A673 (cell line): ENCODE results near the gene TTC38. TPM values are rescaled to one million over a fixed set of nuclear protein-coding genes. Genes with fewer than 3 reads are reported as not detected.
"Not testable (repeated sequence)": the region's sequence is repeated elsewhere in the genome, so short reads cannot be mapped to it uniquely, and the experiment has no call there.

Experiments
- BruUV-seq: library from RNA; stranded (reverse); fragments of 400-500 nt; replicated peaks from 2 replicates; lab custom pipeline; 2021; lab: Mats Ljungman, UMichigan
- CTCF ChIA-PET: fragments of 300-600 bp; sonication (Branson Sonifier 250); formaldehyde crosslinking; loops from one replicate; lab custom pipeline; 2022; ENCODE audit warnings: antibody characterized with exemption; lab: Charles Lee
- POLR2A ChIA-PET: fragments of 300-600 bp; sonication (Branson Sonifier 250); formaldehyde crosslinking; loops from one replicate; lab custom pipeline; 2022; ENCODE audit warnings: antibody characterized with exemption; ENCODE audit not compliant: low non-redundant PET; lab: Charles Lee
- DNase-seq: peaks from one replicate; pipeline ENCODE4 v3.0.0-alpha.2; 2015; ENCODE audit warnings: low spot score
- H3K27ac ChIP-seq: fragments of 200-600 bp; sonication (generic); 2 replicates; pipeline ENCODE4 v1.5.1; 2016; ENCODE audit warnings: mixed run types, low read depth, mild to moderate bottlenecking, mixed read lengths, antibody characterized with exemption, low read length; ENCODE audit not compliant: poor library complexity, severe bottlenecking
- H3K27me3 ChIP-seq: fragments of 200-600 bp; sonication (generic); replicated peaks from 2 replicates; pipeline ENCODE4 v1.6.1; 2017; ENCODE audit warnings: mixed run types, low read depth, mild to moderate bottlenecking, mixed read lengths, antibody characterized with exemption, low read length; ENCODE audit not compliant: insufficient read depth, poor library complexity
- H3K36me3 ChIP-seq: fragments of 200-600 bp; sonication (generic); 2 replicates; pipeline ENCODE4 v1.6.1; 2016; ENCODE audit warnings: mixed run types, mild to moderate bottlenecking, mixed read lengths, antibody characterized with exemption, low read length; ENCODE audit not compliant: insufficient read depth, poor library complexity, severe bottlenecking
- H3K4me1 ChIP-seq: fragments of 200-600 bp; sonication (generic); 2 replicates; pipeline ENCODE4 v1.6.1; 2017; ENCODE audit warnings: mixed run types, mild to moderate bottlenecking, mixed read lengths, antibody characterized with exemption, low read length; ENCODE audit not compliant: insufficient read depth, poor library complexity, severe bottlenecking
- H3K4me3 ChIP-seq: fragments of 200-600 bp; sonication (generic); 2 replicates; pipeline ENCODE4 v1.5.1; 2016; ENCODE audit warnings: low read depth, mixed run types, mild to moderate bottlenecking, mixed read lengths, low read length; ENCODE audit not compliant: poor library complexity, severe bottlenecking
- H3K9me3 ChIP-seq: fragments of 200-600 bp; sonication (generic); 2 replicates; pipeline ENCODE4 v1.6.1; 2016; ENCODE audit warnings: mixed run types, low read depth, mild to moderate bottlenecking, mixed read lengths, antibody characterized with exemption, low read length; ENCODE audit not compliant: poor library complexity, severe bottlenecking
- EZH2 ChIP-seq: fragments of 200-600 bp; sonication (generic); IDR thresholded peaks from 2 replicates; pipeline ENCODE4 v1.6.1; 2017; ENCODE audit warnings: borderline replicate concordance, low read depth, mild to moderate bottlenecking, mixed read lengths, antibody characterized with exemption, low read length; ENCODE audit not compliant: poor library complexity, severe bottlenecking
- intact Hi-C: fragments of 100-400 bp; cut with micrococcal nuclease; formaldehyde crosslinking; loops from one replicate; pipeline ENCODE4 v1.10.0; 2022; ENCODE audit not compliant: unreplicated experiment
- total RNA-seq: library from RNA; stranded (reverse); gene quantifications from 2 replicates; pipeline ENCODE4 v1.2.3, GENCODE V29; 2021
- TF ChIP-seq, protein P1 (sequence below): fragments of 300-800, 200-600 bp; sonication (generic); conservative IDR thresholded peaks from 2 replicates; pipeline ENCODE4 v1.5.1; 2017; ENCODE audit warnings: low read depth, mild to moderate bottlenecking, antibody characterized with exemption, low read length, moderate library complexity, mixed read lengths

Gene TTC38
- total RNA-seq, 1 experiment from 2014 or later, result 11.4 TPM

DNA sequence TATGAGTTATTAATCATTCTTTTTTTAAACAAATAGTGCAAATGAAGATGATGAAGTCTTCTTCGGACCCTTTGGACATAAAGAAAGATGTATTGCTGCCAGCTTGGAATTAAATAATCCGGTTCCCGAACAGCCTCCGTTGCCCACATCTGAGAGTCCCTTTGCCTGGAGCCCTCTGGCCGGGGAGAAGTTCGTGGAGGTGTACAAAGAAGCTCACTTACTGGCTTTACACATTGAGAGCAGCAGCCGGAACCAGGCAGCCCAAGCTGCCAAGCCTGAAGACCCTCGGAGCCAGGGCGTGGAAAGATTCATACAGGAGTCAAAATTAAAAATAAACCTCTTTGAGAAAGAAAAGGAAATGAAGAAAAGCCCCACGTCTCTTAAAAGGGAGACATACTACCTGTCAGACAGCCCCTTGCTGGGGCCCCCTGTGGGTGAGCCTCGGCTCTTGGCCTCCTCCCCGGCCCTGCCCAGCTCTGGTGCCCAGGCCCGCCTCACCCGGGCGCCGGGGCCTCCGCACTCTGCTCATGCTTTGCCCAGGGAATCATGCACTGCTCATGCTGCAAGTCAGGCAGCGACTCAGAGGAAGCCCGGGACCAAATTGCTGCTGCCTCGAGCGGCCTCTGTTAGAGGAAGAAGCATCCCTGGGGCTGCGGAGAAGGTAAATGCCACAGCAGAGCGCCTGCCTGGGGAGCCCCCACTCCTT, 40.6 kb downstream of the TTC38 start:
- peaks cover 74% of the 10 kb centered on the region for H3K36me3 ChIP-seq
- no peaks in the 10 kb centered on the region for H3K9me3 ChIP-seq
- TF ChIP-seq, protein P1, sequence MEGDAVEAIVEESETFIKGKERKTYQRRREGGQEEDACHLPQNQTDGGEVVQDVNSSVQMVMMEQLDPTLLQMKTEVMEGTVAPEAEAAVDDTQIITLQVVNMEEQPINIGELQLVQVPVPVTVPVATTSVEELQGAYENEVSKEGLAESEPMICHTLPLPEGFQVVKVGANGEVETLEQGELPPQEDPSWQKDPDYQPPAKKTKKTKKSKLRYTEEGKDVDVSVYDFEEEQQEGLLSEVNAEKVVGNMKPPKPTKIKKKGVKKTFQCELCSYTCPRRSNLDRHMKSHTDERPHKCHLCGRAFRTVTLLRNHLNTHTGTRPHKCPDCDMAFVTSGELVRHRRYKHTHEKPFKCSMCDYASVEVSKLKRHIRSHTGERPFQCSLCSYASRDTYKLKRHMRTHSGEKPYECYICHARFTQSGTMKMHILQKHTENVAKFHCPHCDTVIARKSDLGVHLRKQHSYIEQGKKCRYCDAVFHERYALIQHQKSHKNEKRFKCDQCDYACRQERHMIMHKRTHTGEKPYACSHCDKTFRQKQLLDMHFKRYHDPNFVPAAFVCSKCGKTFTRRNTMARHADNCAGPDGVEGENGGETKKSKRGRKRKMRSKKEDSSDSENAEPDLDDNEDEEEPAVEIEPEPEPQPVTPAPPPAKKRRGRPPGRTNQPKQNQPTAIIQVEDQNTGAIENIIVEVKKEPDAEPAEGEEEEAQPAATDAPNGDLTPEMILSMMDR, result no peak
- no peak for TF ChIP-seq EZH2
- POLR2A ChIA-PET, result no interaction called here
- H3K4me1 ChIP-seq, result no peaks in the 10 kb centered on the region
- TSS peak; percentile 39 for BruUV-seq
- DNase-seq, result no peak
- H3K27ac ChIP-seq, result no peak overlapping the region
- CTCF ChIA-PET, result no interaction called here
- no peak overlapping the region for H3K4me3 ChIP-seq
- intact Hi-C loops, result no loop called here
- no peaks in the 10 kb centered on the region for H3K27me3 ChIP-seq

DNA sequence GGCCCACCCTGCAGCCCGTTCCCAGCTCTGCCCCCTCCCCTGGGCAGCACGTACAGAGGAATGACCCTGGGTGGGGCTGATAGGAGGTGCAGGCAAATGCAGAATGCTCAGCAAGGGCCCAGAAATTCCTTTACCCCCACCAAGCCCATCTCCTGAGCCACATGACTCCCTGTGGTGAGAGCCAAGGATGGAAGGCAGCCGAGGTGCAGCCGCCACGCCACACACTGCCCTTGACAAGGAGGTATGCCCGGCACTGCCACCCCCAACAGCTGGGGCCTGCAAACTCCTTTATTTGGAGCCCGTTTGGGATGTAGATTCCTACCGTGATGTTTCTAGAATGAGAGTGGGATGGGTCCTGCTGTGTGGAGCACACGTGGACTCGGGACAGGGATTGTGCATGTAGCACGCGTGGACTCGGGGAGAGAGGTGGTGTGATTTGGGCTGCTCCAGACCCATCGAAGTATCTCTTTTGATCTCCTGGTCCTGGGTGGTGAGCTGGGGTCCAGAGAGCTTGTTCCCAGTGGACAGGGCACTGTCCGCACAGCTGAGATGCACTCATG, 41.8 kb downstream of the TTC38 start:
- H3K27me3 ChIP-seq, result no peaks in the 10 kb centered on the region
- no peak overlapping the region for H3K4me3 ChIP-seq
- no peak for DNase-seq
- intact Hi-C loops, result no loop called here
- H3K36me3 ChIP-seq, result peaks cover 75% of the 10 kb centered on the region
- CTCF ChIA-PET, result no interaction called here
- POLR2A ChIA-PET, result no interaction called here
- TF ChIP-seq EZH2, result no peak
- TF ChIP-seq, protein P1, result no peak
- no peak overlapping the region for H3K27ac ChIP-seq
- BruUV-seq, result no TSS peak
- no peaks in the 10 kb centered on the region for H3K9me3 ChIP-seq
- H3K4me1 ChIP-seq, result no peaks in the 10 kb centered on the region

DNA sequence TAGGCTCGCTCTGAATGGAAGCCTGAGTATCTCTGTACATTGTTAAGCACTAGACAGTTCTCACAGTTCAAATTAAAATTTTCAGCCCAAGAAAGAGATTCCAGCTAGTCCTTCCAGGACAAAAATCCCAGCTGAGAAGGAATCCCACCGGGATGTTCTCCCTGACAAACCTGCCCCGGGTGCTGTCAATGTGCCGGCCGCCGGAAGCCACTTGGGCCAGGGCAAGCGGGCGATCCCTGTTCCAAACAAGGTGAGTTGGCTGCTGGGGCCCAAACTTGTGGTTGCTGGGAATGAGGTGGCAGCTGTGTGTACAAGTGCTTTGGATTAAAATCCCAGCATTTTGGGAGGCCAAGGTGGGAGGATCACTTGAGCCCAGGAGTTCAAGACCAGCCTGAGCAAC, 44.2 kb downstream of the TTC38 start:
- H3K27ac ChIP-seq, result no peak overlapping the region
- no peaks in the 10 kb centered on the region for H3K9me3 ChIP-seq
- no peak overlapping the region for H3K4me3 ChIP-seq
- H3K36me3 ChIP-seq, result peaks cover 81% of the 10 kb centered on the region
- POLR2A ChIA-PET, result no interaction called here
- no TSS peak for BruUV-seq
- CTCF ChIA-PET, result no interaction called here
- no peak for TF ChIP-seq EZH2
- TF ChIP-seq, protein P1, result no peak
- no peak for DNase-seq
- no peaks in the 10 kb centered on the region for H3K4me1 ChIP-seq
- H3K27me3 ChIP-seq, result no peaks in the 10 kb centered on the region
- intact Hi-C loops, result no loop called here

DNA sequence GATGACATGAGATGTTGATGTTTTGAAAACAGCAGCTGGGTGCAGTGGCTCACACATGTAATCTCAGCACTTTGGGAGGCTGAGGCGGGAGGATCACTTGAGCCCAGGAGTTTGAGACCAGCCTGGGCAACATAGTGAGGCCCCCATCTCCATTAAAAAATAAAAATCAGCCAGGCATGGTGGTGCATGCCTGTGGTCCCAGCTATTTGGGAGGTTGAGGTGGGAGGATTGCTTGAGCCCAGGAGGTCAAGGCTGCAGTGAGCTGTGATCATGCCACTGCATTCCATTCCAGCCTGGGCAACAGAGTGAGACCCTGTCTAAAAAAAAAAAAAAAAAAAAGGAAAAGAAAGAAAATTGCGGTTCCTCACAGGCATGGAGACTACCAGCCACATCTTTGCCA, 45.0 kb downstream of the TTC38 start:
- H3K27me3 ChIP-seq, H3K27ac ChIP-seq, H3K4me3 ChIP-seq, intact Hi-C loops, H3K4me1 ChIP-seq, BruUV-seq, DNase-seq, H3K9me3 ChIP-seq, POLR2A ChIA-PET: not testable (repeated sequence)
- CTCF ChIA-PET, result interaction anchor here (0.6 to 0.7 kb wide), 2 partner anchors 196 to 205 kb away, joined by 3 to 7 read pairs; no protein-coding TSS in a partner anchor
- H3K36me3 ChIP-seq, result peaks cover 83% of the 10 kb centered on the region
